ENCODE results near the gene FURIN. TPM values are rescaled to one million over a fixed set of nuclear protein-coding genes. Genes with fewer than 3 reads are reported as not detected.

The FURIN gene
- total and polyA plus RNA-seq, 2 of the 8 experiments (the other 6 are each of a cell fraction or from before 2014, with no cell fraction given), result 15.8 to 32.1 TPM

DNA sequence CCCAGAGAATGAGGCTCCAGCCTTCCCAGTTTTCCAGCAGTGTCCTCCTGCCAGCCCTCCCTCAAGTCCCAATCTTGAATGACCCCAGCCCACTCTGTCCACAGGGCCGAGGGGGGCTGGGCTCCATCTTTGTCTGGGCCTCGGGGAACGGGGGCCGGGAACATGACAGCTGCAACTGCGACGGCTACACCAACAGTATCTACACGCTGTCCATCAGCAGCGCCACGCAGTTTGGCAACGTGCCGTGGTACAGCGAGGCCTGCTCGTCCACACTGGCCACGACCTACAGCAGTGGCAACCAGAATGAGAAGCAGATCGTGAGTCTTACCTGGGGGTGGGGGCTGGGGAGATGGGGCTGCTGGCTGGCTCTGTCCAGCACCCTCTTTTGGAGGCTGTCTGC lies 10.3 kb downstream of the FURIN start (continued):
- no peak for TF ChIP-seq EP300 (IDR thresholded peaks at IDR 0.05; ENCODE audit: borderline replicate concordance in 1 of 2, low read depth in 2 of 2, low read length in 2 of 2)

Data from H1 (cell line).